ENCODE measurements around the gene LRRC52. TPM values are rescaled to one million over a fixed set of nuclear protein-coding genes. Genes with fewer than 3 reads are reported as not detected.

LRRC52 gene
- total RNA-seq, 1 donor from 2014 or later = not detected

DNA sequence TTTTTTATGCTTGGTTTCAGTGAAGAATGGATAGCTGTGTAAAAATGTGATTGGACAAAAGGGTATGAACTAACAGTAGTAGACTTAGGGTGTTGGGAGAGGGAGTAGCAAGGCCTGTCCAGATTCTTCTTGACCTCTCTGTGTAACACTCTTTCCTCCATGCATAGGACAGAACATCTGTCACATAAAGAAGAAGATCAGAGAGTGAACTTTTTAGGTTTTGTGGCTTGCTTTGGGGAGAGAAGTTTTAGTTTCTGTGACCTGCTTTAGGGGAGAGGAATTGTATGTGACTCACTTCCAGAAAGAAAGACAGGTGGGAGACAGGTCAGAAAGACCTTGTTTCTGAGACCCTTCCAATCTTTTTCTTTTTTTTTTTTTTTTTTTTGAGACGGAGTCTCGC, 27.3 kb upstream of the LRRC52 start:
- FAIRE-seq (no peak), DNase-seq (ENCODE audit: low read depth) (no peak)
- Histone ChIP-seq H3K4me3 (ENCODE audit: low read depth, low read length) (no peak overlapping the region), H3K27me3 (ENCODE audit: control insufficient read depth, insufficient read depth, low read length) (no peaks in the 10 kb centered on the region), H3K36me3 (ENCODE audit: control insufficient read depth, insufficient read depth, low read length) (no peaks in the 10 kb centered on the region)
- TF ChIP-seq, protein P1, sequence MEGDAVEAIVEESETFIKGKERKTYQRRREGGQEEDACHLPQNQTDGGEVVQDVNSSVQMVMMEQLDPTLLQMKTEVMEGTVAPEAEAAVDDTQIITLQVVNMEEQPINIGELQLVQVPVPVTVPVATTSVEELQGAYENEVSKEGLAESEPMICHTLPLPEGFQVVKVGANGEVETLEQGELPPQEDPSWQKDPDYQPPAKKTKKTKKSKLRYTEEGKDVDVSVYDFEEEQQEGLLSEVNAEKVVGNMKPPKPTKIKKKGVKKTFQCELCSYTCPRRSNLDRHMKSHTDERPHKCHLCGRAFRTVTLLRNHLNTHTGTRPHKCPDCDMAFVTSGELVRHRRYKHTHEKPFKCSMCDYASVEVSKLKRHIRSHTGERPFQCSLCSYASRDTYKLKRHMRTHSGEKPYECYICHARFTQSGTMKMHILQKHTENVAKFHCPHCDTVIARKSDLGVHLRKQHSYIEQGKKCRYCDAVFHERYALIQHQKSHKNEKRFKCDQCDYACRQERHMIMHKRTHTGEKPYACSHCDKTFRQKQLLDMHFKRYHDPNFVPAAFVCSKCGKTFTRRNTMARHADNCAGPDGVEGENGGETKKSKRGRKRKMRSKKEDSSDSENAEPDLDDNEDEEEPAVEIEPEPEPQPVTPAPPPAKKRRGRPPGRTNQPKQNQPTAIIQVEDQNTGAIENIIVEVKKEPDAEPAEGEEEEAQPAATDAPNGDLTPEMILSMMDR (IDR thresholded peaks at IDR 0.05; ENCODE audit: insufficient read depth, low read length, severe bottlenecking) = no peak

DNA sequence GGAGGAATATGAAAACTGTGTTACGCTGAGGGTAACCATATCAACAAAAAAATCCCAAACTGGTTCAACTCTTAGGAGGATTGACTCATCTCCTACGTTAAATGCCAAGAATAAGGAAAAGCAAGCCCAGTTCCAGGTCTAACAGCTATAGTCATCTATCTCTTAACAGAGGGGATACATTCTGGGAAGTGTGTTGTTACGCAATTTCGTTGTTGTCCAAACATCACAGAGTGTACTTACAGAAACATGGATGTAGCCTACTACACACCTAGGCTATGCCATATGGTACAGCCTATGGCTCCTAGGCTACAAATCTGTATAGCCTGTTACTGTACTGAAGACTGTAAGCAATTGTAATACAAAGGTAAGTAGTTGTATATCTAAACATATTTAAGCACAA, 23.2 kb upstream of the LRRC52 start:
- H3K36me3 ChIP-seq (ENCODE audit: control insufficient read depth, insufficient read depth, low read length) = no peaks in the 10 kb centered on the region
- DNase-seq (ENCODE audit: low read depth) (no peak), FAIRE-seq (no peak)
- no peaks in the 10 kb centered on the region for H3K27me3 ChIP-seq (ENCODE audit: control insufficient read depth, insufficient read depth, low read length)
- TF ChIP-seq, protein P1 (IDR thresholded peaks at IDR 0.05; ENCODE audit: insufficient read depth, low read length, severe bottlenecking) = no peak
- H3K4me3 ChIP-seq (ENCODE audit: low read depth, low read length) = no peak overlapping the region

DNA sequence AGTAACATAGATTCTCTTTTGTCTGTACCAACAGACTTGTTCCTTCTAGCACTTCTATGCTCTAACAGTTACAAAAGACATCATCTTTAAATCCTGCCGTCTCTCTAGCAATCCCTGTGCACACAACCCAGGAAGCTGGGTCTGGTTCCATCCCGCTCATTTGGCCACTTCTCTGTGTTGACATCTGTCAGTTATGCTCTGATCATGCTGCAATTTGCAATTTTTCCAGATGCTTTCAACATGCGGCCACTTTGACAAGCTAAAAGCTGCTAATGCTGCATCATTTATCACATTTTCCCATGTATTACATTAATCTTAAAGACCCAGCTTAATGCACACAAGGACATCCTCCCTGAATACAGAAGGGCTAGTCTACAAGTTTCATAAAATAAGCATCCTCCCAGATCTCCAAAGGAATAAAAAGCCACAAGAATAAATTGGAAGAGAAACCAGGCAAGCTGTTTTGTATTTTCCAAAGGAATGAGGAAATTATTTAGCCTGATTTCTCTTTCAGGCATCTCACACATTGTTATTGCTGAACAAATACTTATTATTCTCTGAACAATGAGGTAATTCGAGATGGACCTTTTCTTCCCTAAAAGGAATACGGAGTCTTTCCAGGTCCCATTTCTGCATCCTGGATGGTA, 19.0 kb upstream of the LRRC52 start:
- no peak overlapping the region for H3K4me3 ChIP-seq (ENCODE audit: low read depth, low read length)
- no peak for FAIRE-seq
- no peak for DNase-seq (ENCODE audit: low read depth)
- no peaks in the 10 kb centered on the region for H3K27me3 ChIP-seq (ENCODE audit: control insufficient read depth, insufficient read depth, low read length)
- H3K36me3 ChIP-seq (ENCODE audit: control insufficient read depth, insufficient read depth, low read length) = no peaks in the 10 kb centered on the region
- TF ChIP-seq, protein P1 (IDR thresholded peaks at IDR 0.05; ENCODE audit: insufficient read depth, low read length, severe bottlenecking) = no peak

DNA sequence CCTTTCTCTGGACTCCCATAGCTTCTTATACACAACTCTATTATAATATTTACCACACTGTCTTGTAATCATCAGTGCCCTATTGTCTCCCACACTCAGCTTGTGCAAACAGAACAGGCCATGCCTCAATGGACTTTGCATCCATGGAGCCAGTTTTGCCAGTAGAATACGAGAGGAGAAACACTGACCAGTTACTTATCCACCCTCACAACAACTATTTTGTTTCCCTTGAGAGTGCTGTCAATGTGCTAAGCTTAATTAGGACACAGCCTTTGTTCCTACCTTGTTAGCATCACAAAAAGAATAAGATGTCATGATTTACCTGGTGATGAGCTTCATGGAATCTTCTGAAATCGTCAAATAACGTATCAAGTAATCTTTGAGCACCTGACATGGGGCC, 18.1 kb upstream of the LRRC52 start:
- Histone ChIP-seq H3K36me3 (ENCODE audit: control insufficient read depth, insufficient read depth, low read length) (no peaks in the 10 kb centered on the region), H3K4me3 (ENCODE audit: low read depth, low read length) (no peak overlapping the region), H3K27me3 (ENCODE audit: control insufficient read depth, insufficient read depth, low read length) (no peaks in the 10 kb centered on the region)
- FAIRE-seq (no peak), DNase-seq (ENCODE audit: low read depth) (no peak)
- TF ChIP-seq, protein P1 (IDR thresholded peaks at IDR 0.05; ENCODE audit: insufficient read depth, low read length, severe bottlenecking) = no peak

DNA sequence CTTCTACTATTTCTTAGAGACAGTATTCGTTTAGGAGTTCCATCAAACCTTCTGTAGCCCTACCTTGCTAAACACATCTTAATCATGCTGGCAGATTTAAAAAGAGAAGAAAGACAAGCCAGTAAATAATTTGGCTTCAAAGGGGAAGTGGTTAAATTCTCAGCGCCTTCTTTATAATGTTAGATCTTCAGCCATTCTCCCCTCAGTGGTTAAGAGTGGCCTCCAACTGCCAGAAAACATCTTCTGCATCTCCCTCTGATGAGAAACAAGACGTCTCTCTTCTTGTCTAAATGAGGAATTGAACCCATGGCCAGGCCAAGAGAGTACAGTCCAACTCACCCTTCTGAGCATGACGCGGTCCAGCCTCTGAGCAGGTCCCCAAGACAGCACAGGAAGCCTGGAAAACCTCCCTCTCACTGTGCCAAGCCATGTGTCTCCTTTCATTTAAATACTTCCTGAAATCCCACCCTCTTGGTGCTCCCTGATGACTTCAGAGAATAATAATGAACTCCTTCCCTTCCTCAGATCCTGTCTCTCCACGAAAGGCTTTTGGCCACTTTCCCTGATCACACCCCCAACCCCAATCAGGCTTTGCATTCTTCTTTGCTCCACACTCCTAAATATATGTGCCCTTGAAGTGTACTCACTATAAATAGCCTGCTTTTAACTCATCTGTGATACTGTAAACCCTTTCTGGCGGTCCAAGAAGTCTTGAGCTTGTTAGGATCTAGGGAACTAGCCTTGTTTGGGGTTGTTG, 16.4 kb upstream of the LRRC52 start:
- no peak for FAIRE-seq

More for the DNA sequence above, 16.4 kb upstream of the LRRC52 start:
- no peak for DNase-seq (ENCODE audit: low read depth)
- no peaks in the 10 kb centered on the region for H3K27me3 ChIP-seq (ENCODE audit: control insufficient read depth, insufficient read depth, low read length)
- H3K4me3 ChIP-seq (ENCODE audit: low read depth, low read length) = no peak overlapping the region
- H3K36me3 ChIP-seq (ENCODE audit: control insufficient read depth, insufficient read depth, low read length) = no peaks in the 10 kb centered on the region
- TF ChIP-seq, protein P1 (IDR thresholded peaks at IDR 0.05; ENCODE audit: insufficient read depth, low read length, severe bottlenecking) = no peak

All from bronchial epithelial cell (primary cell).